Stimulated activated CD8-positive, alpha-beta memory T cell treated with anti-CD3 and anti-CD28 coated beads, Interleukin-12 subunit alpha, Interleukin-12 subunit beta, amount 100 ng/mL, for 24 hours (primary cell): Measurements from ENCODE around the gene DYSF.

Experiments used
- DNase-seq: peaks from one replicate; pipeline ENCODE4 v3.0.0-alpha.2; 2020; ENCODE audit errors: extremely low read depth

DYSF gene

DNA sequence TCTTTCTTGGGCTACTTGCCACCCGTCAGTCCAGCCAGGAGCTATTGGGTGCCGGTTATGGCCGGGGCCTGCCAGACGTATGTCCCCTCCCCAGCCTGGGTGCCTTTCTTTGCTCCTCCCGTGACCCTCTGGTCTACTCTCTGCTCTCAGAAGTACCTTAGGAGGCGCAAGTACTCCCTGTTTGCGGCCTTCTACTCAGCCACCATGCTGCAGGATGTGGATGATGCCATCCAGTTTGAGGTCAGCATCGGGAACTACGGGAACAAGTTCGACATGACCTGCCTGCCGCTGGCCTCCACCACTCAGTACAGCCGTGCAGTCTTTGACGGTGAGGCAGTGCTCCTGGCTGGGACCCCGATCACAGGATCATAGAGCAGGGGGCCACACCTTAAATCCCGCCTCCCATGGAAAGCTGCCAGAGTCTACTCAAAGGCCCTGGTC, 99.5 kb downstream of the DYSF start:
- DNase-seq, result no peak

DNA sequence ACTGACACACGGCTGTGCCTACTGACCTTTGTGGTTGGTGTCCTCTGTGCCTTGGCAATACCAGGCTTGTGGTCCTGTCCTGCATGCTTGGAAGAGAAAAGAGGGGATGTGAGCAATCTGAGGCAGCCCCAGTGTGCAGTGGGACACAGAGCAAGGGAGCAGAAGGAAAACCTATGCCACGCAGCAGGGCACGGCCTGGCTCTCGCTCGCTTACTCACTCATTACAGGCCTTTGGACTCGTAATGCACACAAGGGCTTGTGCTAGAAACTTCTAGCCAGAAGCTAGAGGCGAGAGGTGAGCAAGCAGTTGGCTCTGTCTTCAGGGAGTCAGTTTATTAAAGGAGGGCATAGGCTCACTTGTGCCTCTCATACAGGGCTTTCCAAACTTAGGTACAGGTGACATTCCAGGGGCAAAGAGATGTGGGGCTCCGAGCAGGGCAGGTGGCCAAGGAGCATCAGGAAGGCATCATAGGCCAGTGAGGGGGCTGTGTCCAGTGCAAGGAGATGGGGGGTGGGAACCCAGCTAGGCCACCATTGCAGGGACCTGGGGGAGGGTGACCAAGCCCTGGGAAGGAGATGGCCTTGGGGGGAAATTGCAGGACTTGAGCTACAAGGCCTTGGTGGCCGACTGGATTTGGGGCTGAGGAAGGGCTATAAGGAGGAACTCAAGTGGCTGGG, 100.8 kb downstream of the DYSF start:
- DNase-seq, result no peak

DNA sequence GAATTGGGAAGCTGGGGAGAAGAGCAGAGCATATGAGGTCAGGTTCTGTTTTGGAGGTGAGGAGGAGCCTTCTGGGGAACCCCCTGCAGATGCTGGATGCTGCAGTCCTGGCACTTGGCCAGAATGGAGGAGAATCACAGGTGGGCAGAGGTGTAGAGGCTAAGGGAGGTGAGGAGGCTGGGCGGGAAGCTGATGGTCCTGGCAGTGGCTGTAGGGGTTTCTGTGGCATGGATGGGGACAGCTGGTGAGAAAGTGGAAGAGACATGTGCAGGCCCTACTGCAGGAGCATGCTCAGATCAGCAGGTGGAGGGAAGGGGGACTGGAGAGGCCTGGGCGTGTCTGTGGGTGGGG, 101.3 kb downstream of the DYSF start:
- no peak for DNase-seq

DNA sequence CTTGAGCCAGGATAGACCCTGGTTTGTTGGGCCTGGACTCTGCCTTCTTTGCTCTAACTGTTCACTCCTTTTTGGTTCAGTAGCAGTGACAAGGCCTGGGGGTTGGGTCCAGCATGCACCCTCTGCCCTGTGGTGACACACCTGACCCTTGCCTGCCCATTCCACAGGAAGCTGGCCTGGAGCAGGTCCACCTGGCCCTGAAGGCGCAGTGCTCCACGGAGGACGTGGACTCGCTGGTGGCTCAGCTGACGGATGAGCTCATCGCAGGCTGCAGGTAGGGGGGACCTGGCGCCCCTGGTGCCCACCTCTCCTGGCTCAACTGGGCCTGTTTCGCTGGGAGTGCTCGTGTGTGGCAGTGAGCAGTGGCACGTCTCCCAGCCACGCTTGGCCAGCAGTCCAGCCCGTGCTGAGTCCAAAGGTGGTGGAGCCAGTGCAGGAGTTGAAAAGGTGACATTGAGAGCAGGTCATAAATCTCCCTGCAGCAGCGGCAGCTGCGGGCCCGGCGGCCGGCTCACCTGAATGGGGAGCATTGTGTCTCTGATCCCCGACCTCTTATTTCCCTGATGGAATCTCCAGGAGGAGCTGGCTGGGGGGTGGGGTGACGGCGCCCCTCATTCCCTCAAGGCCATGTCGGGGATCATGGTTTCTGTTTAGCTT, 102.6 kb downstream of the DYSF start:
- DNase-seq, result no peak

DNA sequence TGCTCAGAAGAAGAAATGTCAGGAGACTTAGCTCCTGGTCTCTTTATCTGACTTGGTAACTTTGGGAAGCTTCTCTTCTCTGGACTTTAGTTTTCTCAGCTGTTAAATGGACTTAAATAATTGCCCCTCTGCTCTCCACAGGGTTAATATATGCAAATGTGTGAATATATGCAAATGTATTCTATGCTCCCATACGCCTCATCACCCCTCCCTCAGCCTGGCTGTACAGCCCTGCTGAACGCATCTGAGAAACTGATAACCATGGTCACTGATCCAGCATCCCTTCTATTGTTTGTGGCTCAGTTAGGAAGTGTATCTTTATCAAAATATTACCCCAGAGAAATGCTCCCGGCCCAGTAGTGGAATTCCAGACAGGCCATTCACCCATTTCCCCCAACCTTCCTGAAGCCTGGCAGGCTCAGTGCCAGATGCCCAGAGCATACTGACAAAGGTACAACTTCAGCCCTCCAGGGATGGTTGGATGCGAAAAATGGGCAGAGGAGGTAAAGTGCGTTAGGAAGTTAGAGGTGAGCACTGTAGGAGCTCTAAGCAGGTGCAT, 103.4 kb downstream of the DYSF start:
- no peak for DNase-seq

DNA sequence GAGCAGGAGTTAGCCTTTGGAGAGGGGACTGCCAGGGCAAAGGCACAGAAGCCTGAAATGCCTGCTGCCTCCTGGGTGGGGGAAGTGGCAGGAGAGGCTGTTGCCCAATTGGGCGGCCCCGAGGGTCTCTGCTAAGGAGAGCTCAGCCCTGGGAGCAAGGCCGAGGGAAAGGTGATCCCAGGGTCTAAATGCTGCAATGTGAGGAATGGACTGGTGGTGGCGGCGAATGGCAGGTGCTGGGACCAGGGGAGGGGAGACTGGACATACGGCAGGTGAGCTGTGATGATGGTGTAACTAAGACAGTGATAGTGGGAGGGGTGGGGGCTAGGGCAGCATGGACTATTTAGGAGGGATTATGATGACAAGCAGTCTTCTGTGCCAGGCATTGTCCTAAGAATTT, 104.0 kb downstream of the DYSF start:
- no peak for DNase-seq

DNA sequence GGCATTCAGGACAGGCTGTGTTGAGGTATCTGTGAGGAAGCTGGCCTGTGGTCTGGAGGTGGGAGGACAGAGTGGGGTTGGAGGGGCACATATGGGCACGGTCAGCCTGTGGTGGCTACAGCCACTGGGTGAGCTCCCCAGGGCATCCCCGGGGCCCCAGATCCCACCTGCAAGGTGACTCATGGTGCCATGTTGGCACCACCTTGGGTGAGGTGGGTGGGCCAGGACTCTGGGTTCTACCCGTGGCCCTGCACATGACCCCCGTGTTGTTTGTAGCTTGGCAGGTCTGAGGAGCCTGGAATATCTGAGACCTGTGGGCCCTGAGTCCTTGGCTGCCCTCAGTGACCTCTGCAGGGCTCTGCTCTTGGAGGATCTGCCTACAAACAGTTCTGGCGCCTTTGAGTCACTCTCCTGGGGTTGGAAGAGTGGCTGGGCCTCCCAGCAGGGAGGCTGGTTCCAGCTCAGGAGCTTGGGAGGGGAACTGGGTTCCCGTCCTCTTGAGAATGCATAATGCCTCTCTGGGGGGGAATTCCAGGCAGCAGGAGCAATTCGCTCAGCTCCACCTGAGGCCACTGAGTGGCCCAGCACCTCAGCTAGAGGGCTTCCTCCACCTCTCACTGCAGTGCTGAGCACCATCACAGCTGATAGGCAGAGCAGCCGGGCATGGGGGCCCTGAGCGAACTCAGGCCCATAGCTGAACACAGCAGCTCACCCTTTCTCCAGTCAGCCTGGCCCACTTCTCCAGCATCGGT, 105.1 kb downstream of the DYSF start:
- DNase-seq, result no peak

DNA sequence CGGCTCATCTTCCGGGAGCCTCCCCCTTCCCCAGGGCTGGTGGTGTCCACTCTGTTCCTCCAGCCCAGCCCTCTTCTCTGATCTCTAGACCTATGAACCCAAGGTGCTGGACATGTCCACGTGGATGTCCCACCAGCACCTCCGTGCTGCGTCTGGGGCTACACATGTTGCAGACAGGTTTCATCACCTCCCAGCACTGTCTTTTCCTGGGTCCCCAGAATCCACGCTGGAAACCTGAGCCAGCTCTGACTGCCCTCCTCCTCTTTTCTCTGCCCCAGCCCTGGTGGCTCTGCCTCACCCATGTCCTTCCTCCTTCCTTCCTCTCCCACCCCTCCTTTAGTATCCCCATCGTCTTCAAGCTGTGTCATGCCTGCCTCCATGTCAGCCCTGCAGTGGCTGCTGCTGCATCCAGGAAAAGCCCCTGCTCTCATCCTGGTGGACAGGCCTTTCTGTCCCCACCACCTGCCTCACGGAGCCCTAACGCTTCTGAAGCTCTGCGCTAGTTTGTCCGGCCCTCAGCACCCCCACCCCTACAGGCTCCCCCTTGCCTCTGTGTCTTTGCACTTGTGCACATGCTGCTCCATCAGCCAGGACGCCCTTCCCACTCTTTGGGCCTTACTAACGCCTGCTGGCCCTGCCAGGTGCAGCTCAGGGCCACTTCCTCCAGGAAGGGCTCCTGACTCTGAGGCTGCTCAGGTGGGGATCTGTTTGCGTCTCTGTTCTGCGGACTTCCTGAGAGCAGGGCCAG, 105.9 kb downstream of the DYSF start:
- DNase-seq, result no peak

DNA sequence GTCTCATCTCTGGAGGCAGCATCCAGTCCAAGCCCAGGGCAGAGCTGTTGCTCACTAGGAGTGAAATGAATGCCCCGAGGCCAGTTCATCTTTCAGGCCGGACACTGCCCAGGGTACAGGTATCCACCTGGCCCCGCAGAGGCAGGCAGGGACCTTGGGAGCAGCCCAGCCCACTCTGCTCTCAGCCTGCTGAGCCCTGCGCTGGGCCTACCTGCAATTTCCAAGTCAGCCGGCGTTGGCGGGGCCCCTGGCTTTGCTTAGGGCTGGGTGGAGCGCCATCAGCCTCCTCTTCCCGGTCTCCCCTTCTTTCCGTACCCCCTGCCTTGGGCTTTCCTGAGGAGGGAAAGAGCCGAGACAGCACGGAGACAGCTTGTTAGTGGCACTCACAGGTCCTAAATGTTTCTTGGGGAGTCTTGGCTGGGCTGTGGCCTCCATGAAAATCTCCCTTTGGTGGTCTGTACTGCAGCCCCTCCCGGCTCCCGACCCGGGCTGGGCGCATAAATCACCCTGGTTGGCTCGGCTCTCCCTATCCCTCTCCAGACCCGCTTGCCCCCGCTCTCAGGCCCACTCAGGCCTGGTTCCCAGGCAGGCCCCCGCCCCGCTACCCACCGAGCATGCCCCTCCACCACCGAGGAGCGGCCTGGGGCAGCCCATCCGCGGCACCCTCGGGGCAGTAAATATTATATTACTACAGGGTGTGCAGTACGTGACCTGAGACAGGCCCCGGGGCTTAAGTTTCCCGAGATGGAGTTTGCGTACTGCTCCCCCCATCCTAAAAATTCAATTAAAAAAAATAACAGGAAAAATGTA, 106.7 kb downstream of the DYSF start:
- no peak for DNase-seq

DNA sequence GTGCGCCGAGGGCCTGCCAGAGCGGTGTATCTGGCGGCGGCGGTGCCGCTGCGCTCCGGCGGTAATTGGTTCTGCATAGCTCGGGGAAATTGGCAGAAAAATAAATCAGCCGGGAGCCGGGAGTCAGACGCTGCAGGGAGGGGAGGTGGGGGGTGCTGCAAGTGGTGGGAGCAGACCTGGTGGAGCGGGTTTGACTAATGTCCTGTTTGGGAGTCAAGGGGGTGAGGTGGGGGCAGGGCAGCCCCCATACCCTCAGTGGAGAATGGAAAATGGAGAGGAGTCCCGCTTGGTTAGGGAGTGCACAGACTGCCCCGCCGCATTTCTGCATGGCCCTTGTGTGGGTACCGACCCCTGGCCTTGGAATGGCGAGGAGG, 107.3 kb downstream of the DYSF start:
- no peak for DNase-seq

DNA sequence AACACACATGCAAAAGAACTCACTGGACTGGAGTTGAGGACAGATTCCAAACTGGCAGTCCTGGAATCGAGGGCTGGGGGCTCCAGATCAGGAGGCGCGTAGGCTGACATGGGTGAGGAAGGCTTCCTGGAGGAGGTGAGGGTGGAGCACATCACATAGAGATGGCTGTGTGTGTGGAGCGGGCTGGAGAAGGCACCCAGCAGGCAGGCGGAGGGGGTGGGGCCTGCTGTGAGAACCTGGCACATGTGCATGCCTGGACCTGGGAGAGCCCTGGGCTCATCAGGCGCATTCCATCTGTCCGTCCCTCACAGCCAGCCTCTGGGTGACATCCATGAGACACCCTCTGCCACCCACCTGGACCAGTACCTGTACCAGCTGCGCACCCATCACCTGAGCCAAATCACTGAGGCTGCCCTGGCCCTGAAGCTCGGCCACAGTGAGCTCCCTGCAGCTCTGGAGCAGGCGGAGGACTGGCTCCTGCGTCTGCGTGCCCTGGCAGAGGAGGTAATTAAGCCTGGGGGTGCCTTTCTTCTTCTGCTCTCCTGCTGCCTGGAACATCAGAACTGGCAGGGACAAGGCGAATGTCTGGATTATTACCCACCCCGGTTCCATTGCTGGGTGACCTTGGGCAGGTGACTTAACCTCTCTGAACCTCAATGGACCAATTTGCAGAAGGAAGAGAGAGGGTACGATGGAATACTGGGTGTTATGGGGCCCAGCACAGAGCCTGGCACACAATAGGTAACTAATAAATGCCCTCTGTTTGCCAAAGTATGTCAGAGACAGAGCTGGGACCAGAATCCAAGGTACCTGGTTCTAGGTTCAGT, 108.3 kb downstream of the DYSF start:
- DNase-seq, result no peak

DNA sequence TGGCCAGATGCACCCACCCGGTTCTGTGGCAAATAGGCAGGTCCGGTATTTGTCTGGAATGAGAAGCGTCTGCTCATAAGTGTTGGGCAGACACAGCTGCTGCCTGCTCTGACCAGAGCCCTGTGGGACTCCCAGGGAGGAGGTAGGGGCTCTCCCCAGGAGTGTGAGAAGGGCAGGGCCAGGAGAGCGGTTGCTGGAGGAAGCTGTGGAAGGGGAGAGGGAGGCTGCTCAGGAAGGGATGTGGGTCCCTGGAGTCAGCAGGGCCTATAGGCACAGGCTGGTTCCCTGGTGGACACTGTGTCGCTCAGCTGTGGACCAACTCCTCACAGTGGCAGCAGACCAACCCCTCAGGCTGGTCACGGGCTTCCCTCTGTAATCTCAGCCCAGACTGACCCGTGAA, 109.2 kb downstream of the DYSF start:
- no peak for DNase-seq

DNA sequence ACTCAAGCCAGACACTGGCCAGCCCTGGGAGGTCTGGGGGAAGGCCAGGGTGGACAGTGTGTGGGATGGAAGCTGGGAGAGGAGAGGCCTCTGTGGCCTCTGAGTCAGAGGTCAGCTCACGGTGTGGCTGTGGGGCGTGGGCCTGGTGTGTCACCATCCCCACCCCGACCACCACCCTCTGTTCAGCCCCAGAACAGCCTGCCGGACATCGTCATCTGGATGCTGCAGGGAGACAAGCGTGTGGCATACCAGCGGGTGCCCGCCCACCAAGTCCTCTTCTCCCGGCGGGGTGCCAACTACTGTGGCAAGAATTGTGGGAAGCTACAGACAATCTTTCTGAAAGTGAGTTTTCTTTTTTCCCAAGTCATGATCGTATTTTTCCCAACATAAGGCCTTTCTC, 110.5 kb downstream of the DYSF start:
- no peak for DNase-seq

DNA sequence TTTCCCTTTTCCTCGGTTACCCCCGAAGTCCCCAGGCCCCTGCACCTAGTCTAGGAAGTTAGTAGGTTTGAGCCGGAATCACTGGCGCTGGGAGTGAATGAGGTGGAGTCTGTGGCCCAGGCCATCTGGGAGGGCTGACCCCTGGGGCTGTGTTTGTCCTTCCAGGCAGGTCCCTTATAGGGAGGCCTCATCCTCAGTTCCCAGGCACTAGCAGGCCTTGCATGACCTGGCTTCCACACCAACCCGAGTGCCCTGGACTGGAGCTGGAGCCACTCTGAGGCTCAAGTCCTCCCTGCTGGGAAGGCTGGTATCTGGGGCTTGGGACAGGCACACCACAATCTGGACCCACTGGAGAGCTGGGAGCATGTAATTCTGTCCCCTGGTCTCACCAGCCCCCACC, 111.0 kb downstream of the DYSF start:
- no peak for DNase-seq

DNA sequence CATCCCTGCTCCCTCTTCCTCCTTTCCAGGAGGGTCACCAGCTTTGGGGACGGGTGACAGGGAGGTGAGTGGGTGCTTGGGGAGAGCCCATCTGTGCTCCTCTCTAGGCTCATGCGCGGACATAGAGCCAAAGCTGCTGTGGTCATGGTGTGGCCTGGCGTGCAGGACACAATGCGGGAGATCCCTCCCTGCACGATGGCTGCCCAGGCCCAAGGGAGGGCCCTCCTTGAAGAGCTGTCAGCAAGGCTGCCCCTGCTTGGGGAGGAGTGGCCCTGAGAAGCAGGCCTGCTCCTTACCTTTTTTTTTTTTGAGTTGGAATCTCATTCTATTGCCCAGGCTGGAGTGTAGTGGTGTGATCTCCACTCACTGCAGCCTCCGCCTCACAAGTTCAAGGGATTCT, 111.4 kb downstream of the DYSF start:
- no peak for DNase-seq

DNA sequence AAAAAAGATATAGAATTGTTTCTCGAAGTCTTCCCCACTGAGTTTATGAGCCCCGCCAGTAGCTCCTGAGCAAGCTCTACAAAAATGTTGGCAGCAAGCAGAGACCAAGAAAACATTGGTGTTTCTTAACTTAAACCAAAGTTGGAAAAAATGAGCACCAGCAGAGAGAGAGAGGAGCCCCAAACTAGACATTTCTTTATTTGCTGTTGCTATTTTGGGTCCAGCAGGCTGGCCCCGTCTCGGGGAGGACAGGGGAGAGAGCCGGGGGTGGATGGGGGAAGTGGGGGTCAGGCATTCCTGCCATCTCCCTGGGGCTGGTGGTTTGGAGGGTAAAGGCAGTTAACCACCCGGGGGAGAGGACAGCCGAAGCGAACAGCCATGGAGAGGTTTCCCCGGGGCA, 113.0 kb downstream of the DYSF start:
- no peak for DNase-seq

DNA sequence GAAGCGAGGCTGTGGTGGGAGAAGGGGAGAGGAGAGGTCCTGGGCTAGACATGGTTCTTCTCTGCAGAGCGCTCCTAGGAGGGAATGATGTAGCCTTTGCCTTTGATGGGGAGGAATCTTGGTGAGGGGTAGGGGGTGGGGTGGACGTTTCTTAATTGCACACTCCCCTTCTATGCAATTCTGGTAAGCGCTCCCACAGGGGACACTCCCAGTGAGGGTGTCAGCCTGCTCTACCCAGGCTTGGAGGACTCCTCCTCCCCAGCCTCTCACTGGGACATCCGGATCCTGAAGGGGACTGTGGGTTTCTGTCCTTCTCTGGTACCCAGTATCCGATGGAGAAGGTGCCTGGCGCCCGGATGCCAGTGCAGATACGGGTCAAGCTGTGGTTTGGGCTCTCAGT, 114.3 kb downstream of the DYSF start:
- no peak for DNase-seq

DNA sequence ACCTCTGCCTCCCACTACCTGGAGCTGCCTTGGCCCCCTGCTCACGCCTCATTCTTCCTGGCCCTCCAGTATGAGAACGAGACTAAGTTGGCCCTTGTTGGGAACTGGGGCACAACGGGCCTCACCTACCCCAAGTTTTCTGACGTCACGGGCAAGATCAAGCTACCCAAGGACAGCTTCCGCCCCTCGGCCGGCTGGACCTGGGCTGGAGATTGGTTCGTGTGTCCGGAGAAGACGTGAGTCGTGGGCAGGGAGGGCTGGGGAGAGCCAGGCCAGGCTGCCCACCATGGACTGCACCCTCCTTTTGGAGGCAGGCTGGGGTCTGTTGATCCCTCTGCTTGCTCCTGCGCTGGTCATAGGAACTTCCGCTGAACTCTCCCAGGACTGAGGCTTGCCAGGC, 114.7 kb downstream of the DYSF start:
- no peak for DNase-seq

DNA sequence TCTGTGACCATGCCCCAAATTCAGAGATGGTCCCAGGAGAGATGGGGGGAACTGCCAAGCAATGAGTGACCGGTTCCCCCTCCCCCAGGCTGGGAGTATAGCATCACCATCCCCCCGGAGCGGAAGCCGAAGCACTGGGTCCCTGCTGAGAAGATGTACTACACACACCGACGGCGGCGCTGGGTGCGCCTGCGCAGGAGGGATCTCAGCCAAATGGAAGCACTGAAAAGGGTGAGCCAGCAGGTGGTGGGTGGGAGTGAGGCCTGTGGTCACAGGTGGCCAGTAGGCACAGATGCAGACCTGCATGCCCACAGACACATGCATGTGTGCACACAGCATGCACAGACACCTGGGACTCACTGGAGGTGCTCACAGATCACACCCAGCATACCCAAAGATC, 117.2 kb downstream of the DYSF start:
- DNase-seq, result no peak

DNA sequence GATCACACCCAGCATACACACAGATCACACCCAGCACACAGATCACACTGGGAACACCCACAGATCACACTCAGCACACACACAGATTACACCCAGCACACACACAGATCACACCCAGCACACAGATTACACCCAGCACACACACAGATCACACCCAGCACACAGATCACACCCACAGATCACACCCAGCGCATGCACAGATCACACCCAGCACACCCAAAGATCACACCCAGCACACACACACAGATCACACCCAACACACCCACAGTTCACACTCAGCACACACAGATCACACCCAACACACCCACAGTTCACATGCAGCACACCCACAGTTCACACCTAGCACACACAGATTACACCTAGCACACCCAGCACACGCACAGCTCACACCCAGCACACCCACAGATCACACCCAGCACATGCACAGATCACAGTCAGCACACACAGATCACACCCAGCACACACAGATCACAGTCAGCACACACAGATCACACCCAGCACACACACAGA, 117.6 kb downstream of the DYSF start:
- DNase-seq, result no peak
